Eye (tissue), 1 donor: ENCODE results near the gene VMP1.
"Not testable (repeated sequence)": the region's sequence is repeated elsewhere in the genome, so short reads cannot be mapped to it uniquely, and the experiment has no call there.

ENCODE experiments used
- DNase-seq: peaks from one replicate; pipeline ENCODE4 v3.0.0-alpha.2; 2015

The VMP1 gene

GRCh38 chr17:59783221-59784047 lies 76.0 kb downstream of the VMP1 start:
- no peak for DNase-seq

GRCh38 chr17:59785091-59785799 lies 77.8 kb downstream of the VMP1 start:
- DNase-seq = no peak

- no peak for DNase-seq
These were observed 78.7 kb downstream of the VMP1 start for GRCh38 chr17:59786213-59786535.

- peak; percentile 76 for DNase-seq
These were observed 79.3 kb downstream of the VMP1 start for GRCh38 chr17:59786536-59787319.

GRCh38 chr17:59789849-59790248 lies 82.4 kb downstream of the VMP1 start:
- not testable (repeated sequence) for DNase-seq

- DNase-seq = not testable (repeated sequence)
These were observed 83.0 kb downstream of the VMP1 start for GRCh38 chr17:59790418-59790817.

GRCh38 chr17:59790910-59791309 lies 83.5 kb downstream of the VMP1 start:
- no peak for DNase-seq

GRCh38 chr17:59791603-59792457 lies 84.4 kb downstream of the VMP1 start:
- no peak for DNase-seq

GRCh38 chr17:59792458-59792823 lies 85.0 kb downstream of the VMP1 start:
- DNase-seq = not testable (repeated sequence)

GRCh38 chr17:59793205-59793604 lies 85.8 kb downstream of the VMP1 start:
- DNase-seq = no peak

- DNase-seq = no peak
These were observed 88.7 kb downstream of the VMP1 start for GRCh38 chr17:59796138-59796537.

GRCh38 chr17:59796785-59797205 lies 89.3 kb downstream of the VMP1 start:
- DNase-seq = no peak

- no peak for DNase-seq
These were observed 90.7 kb downstream of the VMP1 start for GRCh38 chr17:59798111-59798510.

GRCh38 chr17:59800530-59800942 lies 93.1 kb downstream of the VMP1 start:
- DNase-seq = no peak

GRCh38 chr17:59802160-59802559 lies 94.7 kb downstream of the VMP1 start:
- DNase-seq = no peak

- DNase-seq = peak; percentile 33
These were observed 97.5 kb downstream of the VMP1 start for GRCh38 chr17:59804901-59805465.

- not testable (repeated sequence) for DNase-seq
These were observed 98.9 kb downstream of the VMP1 start for GRCh38 chr17:59806322-59806721.

- DNase-seq = no peak
These were observed 100.5 kb downstream of the VMP1 start for GRCh38 chr17:59807892-59808509.

GRCh38 chr17:59810894-59811153 lies 103.4 kb downstream of the VMP1 start:
- no peak for DNase-seq

GRCh38 chr17:59811209-59811608 lies 103.8 kb downstream of the VMP1 start:
- no peak for DNase-seq

GRCh38 chr17:59812139-59812538 lies 104.7 kb downstream of the VMP1 start:
- no peak for DNase-seq

GRCh38 chr17:59814276-59814675 lies 106.8 kb downstream of the VMP1 start:
- no peak for DNase-seq
